GM04503 (cell line): ENCODE results near the gene IL4I1.
A peak's percentile ranks its signal among the peaks of the same experiment; 100 is the strongest.
"Not testable (repeated sequence)": the region's sequence is repeated elsewhere in the genome, so short reads cannot be mapped to it uniquely, and the experiment has no call there.

Experiments used
- DNase-seq: peaks from one replicate; pipeline ENCODE4 v3.0.0-alpha.2; 2012; ENCODE audit warnings: low read depth

IL4I1 gene, protein sequence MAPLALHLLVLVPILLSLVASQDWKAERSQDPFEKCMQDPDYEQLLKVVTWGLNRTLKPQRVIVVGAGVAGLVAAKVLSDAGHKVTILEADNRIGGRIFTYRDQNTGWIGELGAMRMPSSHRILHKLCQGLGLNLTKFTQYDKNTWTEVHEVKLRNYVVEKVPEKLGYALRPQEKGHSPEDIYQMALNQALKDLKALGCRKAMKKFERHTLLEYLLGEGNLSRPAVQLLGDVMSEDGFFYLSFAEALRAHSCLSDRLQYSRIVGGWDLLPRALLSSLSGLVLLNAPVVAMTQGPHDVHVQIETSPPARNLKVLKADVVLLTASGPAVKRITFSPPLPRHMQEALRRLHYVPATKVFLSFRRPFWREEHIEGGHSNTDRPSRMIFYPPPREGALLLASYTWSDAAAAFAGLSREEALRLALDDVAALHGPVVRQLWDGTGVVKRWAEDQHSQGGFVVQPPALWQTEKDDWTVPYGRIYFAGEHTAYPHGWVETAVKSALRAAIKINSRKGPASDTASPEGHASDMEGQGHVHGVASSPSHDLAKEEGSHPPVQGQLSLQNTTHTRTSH

DNA sequence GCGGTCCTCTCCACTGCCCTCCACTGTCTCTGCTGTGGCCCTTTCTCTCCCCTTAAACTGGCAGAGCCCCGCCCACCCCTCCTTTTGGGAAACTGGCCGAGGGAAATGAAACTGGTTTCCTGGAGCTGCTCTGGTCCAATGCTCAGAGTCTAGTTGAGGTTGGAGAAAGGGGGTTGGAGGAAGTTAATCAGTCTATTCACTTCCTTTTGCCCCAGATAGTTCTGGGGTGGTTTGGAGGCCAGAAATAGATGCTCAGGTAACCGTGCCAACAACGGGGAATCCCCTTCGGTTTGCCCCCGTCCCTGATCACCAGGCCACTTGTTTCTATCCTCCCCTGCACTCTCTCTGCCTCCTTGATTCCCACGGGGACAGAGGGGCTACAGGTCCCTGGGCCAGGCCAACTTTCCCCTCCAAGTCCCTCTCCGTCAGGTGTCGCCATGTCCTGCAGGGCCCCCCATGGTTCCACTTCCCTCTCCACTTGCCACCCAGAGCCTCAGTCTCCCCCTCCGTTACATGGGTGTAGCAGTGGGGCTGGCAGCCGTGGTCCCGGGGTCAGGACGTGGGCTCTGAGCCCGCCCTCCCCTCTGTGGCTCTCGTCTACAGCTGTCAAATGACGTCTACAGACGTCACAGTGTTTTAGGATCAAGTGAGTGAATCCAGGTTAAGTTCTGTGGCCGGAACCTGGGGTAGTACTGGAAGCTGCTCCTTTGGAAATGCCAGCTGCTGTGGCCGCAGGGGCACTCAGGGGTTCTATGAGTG is at the start of gene IL4I1:
TSS of gene IL4I1 (minus strand) at position 25 of the 759 bp plus-strand sequence. CDS start 727 bp downstream, outside the sequence.
- no peak for DNase-seq

GRCh38 chr19:49946415-49946814 is 49.7 kb upstream of the IL4I1 start:
- no peak for DNase-seq

- not testable (repeated sequence) for DNase-seq
These were observed 47.9 kb upstream of the IL4I1 start for GRCh38 chr19:49944567-49944966.

DNA sequence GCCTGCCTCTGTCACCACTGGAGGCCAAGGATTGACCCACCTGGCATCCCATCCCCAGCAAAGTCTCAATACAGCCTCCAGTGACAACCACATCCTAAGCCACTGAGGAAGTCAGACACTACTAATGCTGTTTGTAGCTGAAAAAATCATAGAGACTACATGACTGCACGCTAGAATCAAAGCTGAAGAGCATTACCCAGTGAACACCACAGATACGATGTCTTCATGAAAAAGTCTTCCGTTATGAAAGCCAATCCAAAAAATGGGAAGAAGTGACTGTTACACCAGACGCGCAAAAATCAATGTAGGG is 43.8 kb upstream of the IL4I1 start:
- DNase-seq, result no peak

GRCh38 chr19:49939721-49940481 is 43.2 kb upstream of the IL4I1 start:
- DNase-seq, result no peak

DNA sequence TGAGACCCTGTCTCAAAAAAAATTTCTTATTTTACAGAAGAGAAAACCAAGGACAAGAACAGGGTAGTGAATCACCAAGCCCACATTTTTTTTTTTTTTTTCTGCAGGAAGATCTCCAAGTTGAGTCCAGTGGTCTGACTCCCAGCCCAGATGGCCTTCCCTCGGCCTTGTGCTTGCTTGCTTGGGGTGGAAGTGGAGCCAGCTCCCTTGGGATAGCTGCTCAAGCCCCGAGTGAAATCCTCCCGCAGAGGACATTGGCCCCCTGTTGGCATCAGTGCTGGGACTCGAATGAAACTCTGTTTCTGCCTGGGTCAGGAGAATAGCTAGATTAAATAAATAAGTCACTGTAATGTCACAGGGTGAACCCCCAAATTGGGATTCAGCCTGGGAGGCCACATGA is 42.0 kb upstream of the IL4I1 start:
- DNase-seq, result no peak

DNA sequence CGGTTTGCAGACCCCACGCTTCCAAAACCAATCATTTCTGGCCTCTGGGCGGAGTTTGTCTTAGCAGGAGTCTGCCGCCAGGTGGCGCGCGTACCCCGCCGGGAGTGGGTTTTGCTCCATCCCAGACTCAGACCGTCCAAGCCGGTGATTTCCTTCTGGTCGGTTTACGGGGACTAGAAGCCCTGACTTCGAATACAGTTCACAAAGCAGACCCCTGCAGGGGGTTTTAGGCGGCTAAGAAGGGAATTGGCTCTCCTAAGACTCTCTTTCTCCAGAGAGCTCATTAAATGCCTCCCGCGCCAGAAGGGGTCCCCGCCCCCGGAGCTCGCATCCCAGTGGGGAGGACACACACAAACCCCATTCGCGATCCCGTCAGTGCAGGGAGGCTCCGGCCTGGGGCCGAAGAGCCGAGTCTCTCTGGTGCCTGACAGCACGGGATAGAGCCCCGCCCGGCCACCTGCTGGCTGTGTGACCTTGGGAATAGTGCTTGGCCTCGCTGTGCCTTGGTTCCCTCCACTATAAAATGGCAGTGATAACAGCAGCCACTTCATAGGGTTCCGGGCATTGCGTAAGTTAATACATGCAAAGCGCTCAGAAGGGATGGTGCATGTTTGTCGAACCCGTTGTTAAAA is 41.2 kb upstream of the IL4I1 start:
- no peak for DNase-seq

DNA sequence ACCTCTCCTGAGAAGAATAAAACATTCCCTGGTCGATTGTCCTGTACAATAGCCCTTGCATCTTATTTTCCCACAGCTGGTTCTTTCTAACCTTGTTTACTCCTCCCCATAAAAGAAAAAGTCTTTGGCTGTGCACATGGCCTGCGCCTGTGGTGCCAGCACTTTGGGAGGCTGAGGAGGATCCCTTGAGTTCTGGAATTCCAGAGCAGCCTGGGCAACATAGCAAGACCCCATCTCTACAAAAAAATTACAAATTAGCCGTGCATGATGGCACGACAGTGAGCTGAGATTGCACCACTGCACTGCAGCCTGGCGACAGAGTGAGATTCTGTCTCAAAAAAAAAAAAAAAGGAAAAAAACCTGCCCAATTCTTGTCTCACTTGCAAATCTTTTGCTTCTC is 39.9 kb upstream of the IL4I1 start:
- no peak for DNase-seq

DNA sequence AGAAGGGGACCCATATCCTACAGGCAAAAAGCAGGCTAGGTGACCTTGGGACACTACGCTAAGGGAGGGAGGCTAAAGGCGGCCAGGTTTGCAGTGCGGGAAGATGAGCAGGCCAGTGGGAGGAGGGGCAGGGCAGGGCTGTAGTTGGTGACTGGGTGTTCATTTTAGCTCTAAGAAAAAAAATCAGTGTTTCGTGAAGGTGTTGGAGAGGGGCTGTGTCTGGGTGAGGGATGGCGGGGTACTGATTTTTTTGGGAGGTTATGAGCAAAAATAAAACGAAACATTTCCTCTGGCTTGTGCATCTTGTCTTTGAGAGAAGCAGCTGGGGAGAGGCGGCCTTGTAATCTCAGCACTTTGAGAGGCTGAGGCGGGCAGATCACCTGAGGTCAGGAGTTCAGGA is 37.0 kb upstream of the IL4I1 start:
- no peak for DNase-seq

DNA sequence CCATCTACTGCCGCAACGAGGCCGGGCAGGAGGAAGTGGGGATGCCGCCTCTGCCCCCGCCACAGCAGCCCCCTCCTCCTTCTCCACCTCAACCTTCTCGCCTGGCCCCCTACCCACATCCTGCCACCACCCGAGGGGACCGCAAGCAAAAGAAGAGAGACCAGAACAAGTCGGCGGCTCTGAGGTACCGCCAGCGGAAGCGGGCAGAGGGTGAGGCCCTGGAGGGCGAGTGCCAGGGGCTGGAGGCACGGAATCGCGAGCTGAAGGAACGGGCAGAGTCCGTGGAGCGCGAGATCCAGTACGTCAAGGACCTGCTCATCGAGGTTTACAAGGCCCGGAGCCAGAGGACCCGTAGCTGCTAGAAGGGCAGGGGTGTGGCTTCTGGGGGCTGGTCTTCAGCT is 36.0 kb upstream of the IL4I1 start:
- DNase-seq, result no peak

GRCh38 chr19:49932041-49932451 is 35.4 kb upstream of the IL4I1 start:
- no peak for DNase-seq

GRCh38 chr19:49931293-49932040 is 34.8 kb upstream of the IL4I1 start:
- no peak for DNase-seq

DNA sequence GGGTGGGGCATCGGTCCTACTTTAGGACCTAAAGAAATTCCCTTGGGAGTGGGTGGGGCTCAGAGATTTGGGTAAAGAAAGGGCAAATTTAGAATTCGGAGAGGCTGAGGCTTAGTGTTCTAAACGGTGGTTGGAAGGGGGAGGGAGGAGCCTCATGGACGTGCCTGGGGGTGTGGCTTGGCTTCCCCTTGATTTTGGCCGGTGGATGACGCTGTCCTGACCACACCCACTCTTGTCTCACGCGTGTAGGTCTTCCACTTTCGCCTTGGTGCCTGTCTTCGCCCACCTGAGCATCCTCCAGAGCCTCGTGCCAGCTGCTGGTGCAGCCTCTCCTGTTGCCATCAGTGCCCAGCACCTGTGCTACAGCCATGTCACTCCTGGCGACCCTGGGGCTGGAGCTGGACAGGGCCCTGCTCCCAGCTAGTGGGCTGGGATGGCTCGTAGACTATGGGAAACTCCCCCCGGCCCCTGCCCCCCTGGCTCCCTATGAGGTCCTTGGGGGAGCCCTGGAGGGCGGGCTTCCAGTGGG is 33.9 kb upstream of the IL4I1 start:
- DNase-seq, result no peak

DNA sequence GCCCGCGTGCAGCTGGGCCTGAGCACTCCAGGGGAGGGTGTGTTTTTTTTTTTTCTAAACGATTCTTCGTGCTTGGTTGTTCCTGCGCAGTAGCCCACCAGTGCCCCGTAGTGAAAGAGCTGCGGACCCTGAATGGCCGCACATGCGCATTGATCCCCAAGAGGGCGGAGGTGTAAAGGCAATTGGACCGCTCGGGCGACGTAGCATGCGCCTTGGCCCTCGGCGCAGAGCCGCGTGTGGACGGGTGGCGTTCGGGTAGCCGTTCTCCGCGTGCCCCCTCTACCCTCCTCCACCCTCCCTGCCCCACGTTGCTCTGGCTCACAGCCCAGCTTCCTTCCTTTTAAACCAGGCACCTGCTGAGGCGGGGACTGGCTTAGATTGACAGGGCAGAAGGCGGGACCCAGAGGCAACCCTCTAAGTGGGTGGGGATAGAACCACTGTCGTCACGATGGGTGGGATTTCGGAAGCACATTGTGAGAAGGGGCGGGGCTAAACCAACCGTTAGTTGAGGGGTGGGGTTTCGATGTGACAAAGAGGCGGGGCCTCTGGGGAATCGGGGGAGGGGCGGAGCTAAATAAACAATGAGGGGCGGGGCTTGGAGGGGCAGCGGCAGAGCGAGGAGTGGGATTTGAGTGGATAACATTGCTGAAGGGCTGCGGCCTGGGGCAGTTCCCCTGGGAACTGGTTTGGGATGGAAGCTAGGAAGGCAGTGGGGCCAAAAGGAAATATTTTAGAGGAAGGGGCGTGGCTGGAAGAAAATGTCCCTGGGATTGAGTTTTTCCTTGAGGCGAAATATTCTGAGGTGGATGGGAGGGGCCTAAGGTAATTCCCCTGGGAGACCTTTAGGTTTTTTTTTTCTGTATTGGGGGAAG is 33.2 kb upstream of the IL4I1 start:
- peak; percentile 67 for DNase-seq

- peak; percentile 22 for DNase-seq
These were observed 32.5 kb upstream of the IL4I1 start, which contains the start of the genes ATF5 and NUP62 for GRCh38 chr19:49929121-49929610. Gene ATF5 (plus strand): TSS chr19:49929205. CDS start chr19:49930851, 1,646 bp downstream. Gene NUP62 (minus strand): TSS chr19:49929504. CDS start chr19:49909807, 19,697 bp downstream.

DNA sequence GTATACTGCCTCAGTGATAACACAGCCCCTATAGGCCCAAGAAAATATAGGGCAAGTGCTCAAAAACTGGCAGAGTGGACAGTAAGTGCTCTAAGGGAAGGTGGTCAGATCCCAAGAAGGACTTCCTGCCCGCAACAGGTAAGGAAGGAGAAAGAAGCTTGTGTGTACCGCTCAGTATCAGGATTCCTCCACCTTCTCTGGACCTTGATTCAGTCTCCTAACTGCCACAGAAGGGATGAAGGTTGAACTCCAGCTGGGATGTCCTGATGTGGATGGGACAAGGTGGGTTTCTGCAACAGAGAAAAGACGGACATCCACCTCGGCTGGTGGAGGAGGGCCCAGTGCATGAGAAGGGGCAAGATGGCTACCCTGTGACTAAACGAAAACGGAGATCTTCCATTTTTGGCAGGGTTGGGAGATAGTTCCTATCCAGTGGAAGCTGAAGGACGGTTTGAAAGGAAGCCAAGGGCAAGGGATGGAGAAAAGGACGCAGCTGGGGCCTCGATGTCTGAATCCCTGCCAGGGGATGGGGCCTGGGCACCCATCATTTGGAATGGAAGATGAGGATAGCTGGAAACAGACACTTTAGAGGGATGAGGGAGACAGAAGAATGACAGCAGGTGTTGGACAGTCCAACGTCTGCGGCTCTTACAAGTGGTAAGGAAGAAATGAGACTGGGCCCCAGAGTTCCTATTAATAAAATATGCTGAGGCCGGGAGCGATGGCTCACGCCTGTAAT is 31.0 kb upstream of the IL4I1 start:
- no peak for DNase-seq

GRCh38 chr19:49926515-49926914 is 29.8 kb upstream of the IL4I1 start:
- no peak for DNase-seq

GRCh38 chr19:49925486-49925885 is 28.8 kb upstream of the IL4I1 start:
- DNase-seq, result no peak

DNA sequence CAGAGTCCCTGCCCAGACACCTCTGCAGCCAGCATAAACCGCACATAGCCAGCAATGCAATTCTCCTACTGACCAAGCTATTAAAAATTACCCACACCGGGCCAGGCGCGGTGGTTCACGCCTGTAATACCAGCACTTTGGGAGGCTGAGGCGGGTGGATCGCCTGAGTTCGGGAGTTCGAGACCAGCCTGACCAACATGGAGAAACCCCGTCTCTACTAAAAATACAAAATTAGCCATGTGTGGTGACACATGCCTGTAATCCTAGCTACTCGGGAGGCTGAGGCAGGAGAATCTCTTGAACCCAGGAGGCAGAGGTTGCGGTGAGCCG is 28.2 kb upstream of the IL4I1 start:
- DNase-seq, result not testable (repeated sequence)
